ENCODE data around the gene DOC2A. TPM values are rescaled to one million over a fixed set of nuclear protein-coding genes. Genes with fewer than 3 reads are reported as not detected.

DOC2A gene
- total and polyA plus RNA-seq, 10 of the 15 experiments (the other 5 are each of a cell fraction or from before 2014, with no cell fraction given) = 0.06 to 0.17 (median 0.12) TPM; not detected in 6

DNA sequence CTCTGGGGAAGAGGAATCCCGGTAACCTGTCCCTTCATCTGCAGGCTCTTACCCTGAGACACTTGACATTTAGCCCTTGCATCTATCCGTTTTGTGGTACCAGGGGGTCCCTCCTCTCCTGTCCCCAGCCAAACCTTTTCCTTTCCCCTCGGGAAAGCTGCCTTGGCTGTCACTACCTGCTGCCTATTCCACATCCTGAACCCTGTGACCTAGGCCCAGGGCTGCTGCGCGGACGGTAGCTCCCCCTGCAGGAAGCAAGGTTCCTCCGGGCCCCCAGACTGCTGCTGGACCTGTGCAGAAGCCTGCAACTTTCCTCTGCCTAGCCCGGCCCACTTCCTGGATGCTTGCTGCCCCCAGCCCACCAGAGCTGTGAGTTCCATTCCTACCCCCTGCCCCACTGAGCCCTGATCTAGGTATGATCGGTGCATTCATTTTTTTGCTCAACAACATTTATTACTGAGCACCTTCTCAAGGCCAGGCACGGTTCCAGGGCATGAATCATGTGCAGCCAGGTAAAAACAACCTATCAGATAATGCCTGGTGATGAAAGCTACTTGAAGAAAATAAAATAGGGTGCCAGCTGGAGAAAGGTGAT lies 44.2 kb upstream of the DOC2A start:
- Histone ChIP-seq H3K4me1 (ENCODE audit: control insufficient read depth, insufficient read depth, low read length) (peaks cover 3% of the 10 kb centered on the region; the same call in 1 of the 2 replicates), H2AFZ (ENCODE audit: control insufficient read depth, low read depth, low read length) (no peak overlapping the region), H3K9ac (ENCODE audit: control insufficient read depth, insufficient read depth, low read length) (no peak overlapping the region), H3K9me3 (replicated peaks; ENCODE audit: control insufficient read depth, insufficient read depth, low read length) (no peaks in the 10 kb centered on the region), H4K20me1 (ENCODE audit: control insufficient read depth, insufficient read depth) (no peaks in the 10 kb centered on the region), H3K27ac (ENCODE audit: control insufficient read depth, insufficient read depth) (no peak overlapping the region), H3K27me3 (replicated peaks in 1 of 2; ENCODE audit: control insufficient read depth in 2 of 2, insufficient read depth in 2 of 2, low read length in 1 of 2) (no peaks in the 10 kb centered on the region), H3K4me2 (ENCODE audit: control insufficient read depth, insufficient read depth) (no peak overlapping the region), H3K4me3 (no peak overlapping the region), H3K79me2 (ENCODE audit: control insufficient read depth, insufficient read depth, low read length) (no peaks in the 10 kb centered on the region), H3K36me3 (ENCODE audit: control insufficient read depth in 2 of 2, insufficient read depth in 2 of 2, low read length in 1 of 2) (no peaks in the 10 kb centered on the region)
- no TSS peak for BruUV-seq (replicated peaks)
- FAIRE-seq (no peak), DNase-seq (ENCODE audit: low read depth, low spot score) (no peak), ATAC-seq (peak; percentile 85)
- in situ Hi-C loops (cut with MboI) (no loop called here), intact Hi-C loops (cut with micrococcal nuclease; ENCODE audit: unreplicated experiment) (no loop called here)
- ChIA-PET SMC1A (ENCODE audit: uncharacterized antibody, unreplicated experiment) (interaction anchor here (0.6 to 1.6 kb wide), 7 partner anchors 10 to 207 kb away, joined by 3 to 6 read pairs (median 3); partner anchors contain the start of genes ALDOA, TBX6 and TLCD3B), CTCF (interaction anchor here (0.6 to 4.8 kb wide), 18 partner anchors 10 to 265 kb away, joined by 3 to 51 read pairs (median 4); partner anchors contain the start of genes ALDOA, CORO1A, KCTD13 and SEZ6L2), RAD21 (ENCODE audit: unreplicated experiment) (interaction anchor here (0.6 to 2.0 kb wide), 6 partner anchors 10 to 206 kb away, joined by 3 to 12 read pairs (median 8); partner anchors contain the start of genes ALDOA and TBX6), POLR2A (interaction anchor here (0.6 to 1.6 kb wide), 5 partner anchors 10 to 95 kb away, joined by 3 to 6 read pairs (median 5); partner anchors contain the start of genes ALDOA and TBX6)
- WGBS (ENCODE audit: insufficient coverage, insufficient replicate concordance, low lambda C conversion rate, missing lambda C conversion rate) = 40% methylated on average over 10 of the region's 10 CpGs
- TF ChIP-seq MTA2 (IDR thresholded peaks at IDR 0.05; ENCODE audit: low read depth) (no peak), SIN3A (IDR thresholded peaks at IDR 0.05; ENCODE audit: low read depth, low read length) (no peak), SMC3 (IDR thresholded peaks at IDR 0.05; ENCODE audit: borderline replicate concordance, low read length) (peak; percentile 13; the same call in 1 of the 2 replicates), IKZF1 (conservative IDR thresholded peaks at IDR 0.05) (0 out of 2 replicates have a peak, but pooled peaks have one; percentile 32), CEBPB (IDR thresholded peaks at IDR 0.05; ENCODE audit: borderline replicate concordance in 1 of 2, low read depth in 2 of 2, low read length in 2 of 2) (no peak), RAD21 (IDR thresholded peaks at IDR 0.05; ENCODE audit: insufficient read depth, low read depth, low read length) (peak; percentile 60), POLR2AphosphoS2 (IDR thresholded peaks at IDR 0.05; ENCODE audit: low read depth, low read length) (no peak), YY1 (IDR thresholded peaks at IDR 0.05; ENCODE audit: low read depth, low read length) (peak; percentile 40; the same call in 1 of the 2 replicates), NR2F1 (conservative IDR thresholded peaks at IDR 0.05) (peak; percentile 71)
- TF ChIP-seq, protein P1, sequence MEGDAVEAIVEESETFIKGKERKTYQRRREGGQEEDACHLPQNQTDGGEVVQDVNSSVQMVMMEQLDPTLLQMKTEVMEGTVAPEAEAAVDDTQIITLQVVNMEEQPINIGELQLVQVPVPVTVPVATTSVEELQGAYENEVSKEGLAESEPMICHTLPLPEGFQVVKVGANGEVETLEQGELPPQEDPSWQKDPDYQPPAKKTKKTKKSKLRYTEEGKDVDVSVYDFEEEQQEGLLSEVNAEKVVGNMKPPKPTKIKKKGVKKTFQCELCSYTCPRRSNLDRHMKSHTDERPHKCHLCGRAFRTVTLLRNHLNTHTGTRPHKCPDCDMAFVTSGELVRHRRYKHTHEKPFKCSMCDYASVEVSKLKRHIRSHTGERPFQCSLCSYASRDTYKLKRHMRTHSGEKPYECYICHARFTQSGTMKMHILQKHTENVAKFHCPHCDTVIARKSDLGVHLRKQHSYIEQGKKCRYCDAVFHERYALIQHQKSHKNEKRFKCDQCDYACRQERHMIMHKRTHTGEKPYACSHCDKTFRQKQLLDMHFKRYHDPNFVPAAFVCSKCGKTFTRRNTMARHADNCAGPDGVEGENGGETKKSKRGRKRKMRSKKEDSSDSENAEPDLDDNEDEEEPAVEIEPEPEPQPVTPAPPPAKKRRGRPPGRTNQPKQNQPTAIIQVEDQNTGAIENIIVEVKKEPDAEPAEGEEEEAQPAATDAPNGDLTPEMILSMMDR (IDR thresholded peaks at IDR 0.05 in 2 of 3, conservative IDR thresholded peaks at IDR 0.05 in 1 of 3; ENCODE audit: control insufficient read depth in 2 of 3, extremely low read depth in 1 of 3, insufficient read depth in 1 of 3, low read depth in 3 of 3, low read length in 3 of 3) = peak; percentile 75 to 85 (median 82)

All from GM12878 (cell line).